Endothelial cell of umbilical vein (primary cell): ENCODE data around the gene INTS6. TPM values are rescaled to one million over a fixed set of nuclear protein-coding genes. Genes with fewer than 3 reads are reported as not detected.

ENCODE experiments used
- BruUV-seq: library from RNA; stranded (reverse); fragments of 400-500 nt; replicated peaks from 2 replicates; lab custom pipeline; 2021; lab: Mats Ljungman, UMichigan
- CTCF ChIA-PET: fragments of 300-600, 350-600 bp; sonication (Branson Sonifier 250); formaldehyde crosslinking; loops from one replicate; lab custom pipeline; 2021; ENCODE audit warnings: antibody characterized with exemption, inconsistent platforms; lab: Charles Lee
- POLR2A ChIA-PET: fragments of 300-600, 350-600 bp; sonication (Branson Sonifier 250); formaldehyde crosslinking; loops from one replicate; lab custom pipeline; 2021; ENCODE audit warnings: antibody characterized with exemption, inconsistent platforms; lab: Charles Lee
- DNase-seq: peaks from one replicate; pipeline ENCODE4 v3.0.0-alpha.2; 2011; ENCODE audit warnings: low read depth, low spot score
- FAIRE-seq: peaks from 2 replicates; lab custom pipeline; 2011; peaks lifted over from hg19 to GRCh38; lab: Jason Lieb, UNC
- H2AFZ ChIP-seq: 2 replicates; pipeline ENCODE4 v1.6.0; 2012; ENCODE audit warnings: low read depth, low read length, control low read depth, inconsistent platforms
- H3K27ac ChIP-seq: 2 replicates; pipeline ENCODE4 v1.5.1; 2011; ENCODE audit warnings: low read depth, mild to moderate bottlenecking, control low read depth, low read length, moderate library complexity; ENCODE audit not compliant: insufficient read depth
- H3K27me3 ChIP-seq, 2 experiments: 2 replicates each; pipeline versions ENCODE4 v1.6.0 to v1.6.1; 2011; ENCODE audit warnings: low read length in 2 of 2, mixed read lengths in 1 of 2; ENCODE audit not compliant: control insufficient read depth in 2 of 2, insufficient read depth in 2 of 2
- H3K36me3 ChIP-seq, 2 experiments: 2 replicates in 1 of 2; 3 replicates in 1 of 2; pipeline ENCODE4 v1.5.1; 2011; ENCODE audit warnings: low read length in 2 of 2, mild to moderate bottlenecking in 1 of 2, moderate library complexity in 1 of 2; ENCODE audit not compliant: control insufficient read depth in 2 of 2, insufficient read depth in 2 of 2; ENCODE audit errors: extremely low read depth in 1 of 2
- H3K4me1 ChIP-seq: 3 replicates; pipeline ENCODE4 v1.5.1; 2011; ENCODE audit warnings: mild to moderate bottlenecking, low read length; ENCODE audit not compliant: control insufficient read depth, insufficient read depth; ENCODE audit errors: extremely low read depth
- H3K4me2 ChIP-seq: 2 replicates; pipeline ENCODE4 v1.6.1; 2011; ENCODE audit warnings: low read length, control low read depth, mixed read lengths; ENCODE audit not compliant: insufficient read depth
- H3K4me3 ChIP-seq, 3 experiments: fragments of 200-600 bp in 1 of 3; sonication (generic), shearing (Covaris generic) in 1 of 3; replicated peaks in 1 of 3; 2 replicates each; pipeline ENCODE4 v1.5.1; 2011 to 2016; ENCODE audit warnings: control low read depth in 3 of 3, low read length in 3 of 3, mild to moderate bottlenecking in 2 of 3, inconsistent platforms in 1 of 3, low read depth in 1 of 3, moderate library complexity in 1 of 3; ENCODE audit not compliant: insufficient read depth in 1 of 3
- H3K79me2 ChIP-seq: 2 replicates; pipeline ENCODE4 v1.6.0; 2012; ENCODE audit warnings: low read length, inconsistent platforms; ENCODE audit not compliant: control insufficient read depth, insufficient read depth
- H3K9ac ChIP-seq: replicated peaks from 2 replicates; pipeline ENCODE3; 2011; ENCODE audit warnings: low read length, control low read depth; ENCODE audit not compliant: insufficient read depth; ENCODE audit errors: extremely low read depth
- H3K9me1 ChIP-seq: replicated peaks from 3 replicates; pipeline ENCODE4 v1.6.0; 2011; ENCODE audit warnings: mild to moderate bottlenecking, low read length; ENCODE audit not compliant: control insufficient read depth, insufficient read depth; ENCODE audit errors: extremely low read depth
- H3K9me3 ChIP-seq: replicated peaks from 2 replicates; pipeline ENCODE4 v1.5.1; 2012; ENCODE audit warnings: low read length, inconsistent platforms; ENCODE audit not compliant: control insufficient read depth, insufficient read depth
- H4K20me1 ChIP-seq: replicated peaks from 2 replicates; pipeline ENCODE3; 2011; ENCODE audit warnings: mild to moderate bottlenecking, low read length; ENCODE audit not compliant: control insufficient read depth, insufficient read depth; ENCODE audit errors: extremely low read depth
- EZH2 ChIP-seq: IDR thresholded peaks from 2 replicates; pipeline ENCODE4 v1.6.1; 2012; ENCODE audit warnings: borderline replicate concordance, low read depth, mild to moderate bottlenecking, moderate library complexity, low read length, inconsistent platforms; ENCODE audit not compliant: severe bottlenecking
- FOS ChIP-seq: IDR thresholded peaks from 2 replicates; pipeline ENCODE4 v1.6.1; 2011; ENCODE audit warnings: mild to moderate bottlenecking, low read length, moderate library complexity, borderline replicate concordance; ENCODE audit not compliant: insufficient read depth
- GATA2 ChIP-seq: IDR thresholded peaks from 2 replicates; pipeline ENCODE4 v1.7.0; 2011; ENCODE audit warnings: low read depth, mild to moderate bottlenecking, moderate library complexity, mixed read lengths, low read length; ENCODE audit not compliant: insufficient read length, insufficient read depth
- JUN ChIP-seq: IDR thresholded peaks from 2 replicates; pipeline ENCODE4 v1.6.1; 2011; ENCODE audit warnings: borderline replicate concordance, low read depth; ENCODE audit not compliant: insufficient read length, insufficient read depth
- MYC ChIP-seq: IDR thresholded peaks from one replicate; pipeline ENCODE4 v1.6.1; 2011; ENCODE audit warnings: mild to moderate bottlenecking, low read depth, low read length
- POLR2A ChIP-seq: IDR thresholded peaks from 2 replicates; pipeline ENCODE4 v1.6.1; 2012; ENCODE audit warnings: low read depth, mild to moderate bottlenecking, control low read depth, low read length
- POLR2AphosphoS5 ChIP-seq: IDR thresholded peaks from 2 replicates; pipeline ENCODE4 v1.6.1; 2012; ENCODE audit warnings: low read depth, mild to moderate bottlenecking, control low read depth, low read length, moderate library complexity; ENCODE audit not compliant: insufficient read depth
- dilution Hi-C: fragments of 300-500 bp; cut with MboI; formaldehyde crosslinking; loops from one replicate; pipeline ENCODE4 v1.15.0; 2019; ENCODE audit warnings: low sequenced_read_pairs; ENCODE audit not compliant: extremely low pct_ligation_motif_present
- intact Hi-C: fragments of 100-400 bp; cut with micrococcal nuclease; formaldehyde crosslinking; loops from one replicate; pipeline ENCODE4 v1.10.0; 2022
- microRNA-seq: library from miRNA; unstranded; fragments of <30 nt; microRNA quantifications from one replicate; pipeline ENCODE4 v1.2.0, GENCODE V29; 2021; ENCODE audit warnings: borderline number of aligned reads, borderline replicate concordance
- polyA plus RNA-seq, 4 experiments: library from polyadenylated mRNA; depleted of rRNA in 3 of 4; stranded (reverse) in 3 of 4; unstranded in 1 of 4; fragments of >200 nt; gene quantifications; 2 replicates each; pipeline versions ENCODE4 v1.2.1 to v1.2.3, GENCODE V29; 2011 to 2012; ENCODE audit warnings: missing spikeins in 1 of 4
- small RNA-seq: library from RNA; depleted of rRNA; stranded (forward); fragments of <200 nt; gene quantifications from one replicate; pipeline ENCODE3, GENCODE V24; 2012; ENCODE audit warnings: low replicate concordance, low read depth; ENCODE audit not compliant: insufficient read depth, insufficient read length
- total RNA-seq: library from RNA; stranded (reverse); gene quantifications from 2 replicates; pipeline ENCODE4 v1.2.3, GENCODE V29; 2021
- TF ChIP-seq, protein P1 (sequence below): IDR thresholded peaks from 2 replicates; pipeline ENCODE4 v1.6.1; 2011; ENCODE audit not compliant: insufficient read depth, insufficient read length
- TF ChIP-seq, protein P2 (sequence below), 2 donors: IDR thresholded peaks; 1 replicate in 1 of 2; 2 replicates in 1 of 2; pipeline ENCODE4 v1.5.1; 2011; ENCODE audit warnings: low read length in 2 of 2, mild to moderate bottlenecking in 2 of 2, moderate library complexity in 2 of 2, control low read depth in 1 of 2, inconsistent platforms in 1 of 2, low read depth in 1 of 2; ENCODE audit not compliant: insufficient read depth in 1 of 2; ENCODE audit errors: extremely low read depth in 1 of 2

INTS6 gene
- total and polyA plus RNA-seq, 2 donors (not counting 3 experiments of a cell fraction or from before 2014, with no cell fraction given), result 9.5 to 45.4 TPM

DNA sequence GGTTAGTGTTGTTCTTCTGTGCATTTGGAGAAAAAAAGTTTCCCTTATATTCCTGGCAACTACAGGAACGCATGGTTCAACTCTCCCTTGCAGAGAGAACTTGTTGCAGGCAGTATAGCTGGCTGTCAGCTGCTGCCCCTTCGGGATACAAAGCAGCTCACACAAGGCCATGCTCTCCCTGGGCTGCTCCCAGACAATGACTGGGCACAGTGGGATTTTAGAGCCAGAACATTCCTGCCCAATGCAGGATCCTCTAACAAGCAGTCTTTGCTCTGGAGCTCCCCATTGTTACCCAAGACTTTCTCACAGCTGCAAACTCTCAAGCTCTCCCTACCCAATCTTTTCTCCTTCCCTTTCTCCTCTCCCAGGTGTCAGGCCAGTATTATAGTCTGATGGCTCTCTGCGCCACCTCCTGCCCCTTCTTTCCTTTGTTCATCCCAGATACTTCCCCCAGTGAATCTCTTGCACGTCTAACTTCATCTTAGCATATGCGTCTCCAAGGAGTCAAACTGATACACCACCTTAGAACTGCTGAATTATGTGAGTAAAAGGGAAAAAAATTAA, 140.8 kb downstream of the INTS6 start:
- POLR2A ChIA-PET, result interaction anchor here (1.3 kb wide), 1 partner anchor 141 kb away, joined by 4 read pairs; the partner anchor contains the start of gene INTS6
- BruUV-seq, result no TSS peak
- no peak for DNase-seq

More for the DNA sequence above, 140.8 kb downstream of the INTS6 start:
- no peaks in the 10 kb centered on the region for H3K79me2 ChIP-seq
- no peak overlapping the region for H3K4me3 ChIP-seq
- no peaks in the 10 kb centered on the region for H3K36me3 ChIP-seq
- no peaks in the 10 kb centered on the region for H4K20me1 ChIP-seq
- no peak for FAIRE-seq
- H3K27me3 ChIP-seq, result no peaks in the 10 kb centered on the region
- dilution Hi-C loops (no loop called here), intact Hi-C loops (loop anchor here (10.0 kb wide), 1 partner anchor 103 kb away; no protein-coding TSS in a partner anchor)
- no peaks in the 10 kb centered on the region for H3K9me3 ChIP-seq
- no peak overlapping the region for H3K27ac ChIP-seq
- no peak overlapping the region for H3K9ac ChIP-seq
- CTCF ChIA-PET, result no interaction called here
- no peak for TF ChIP-seq GATA2
- no peak for TF ChIP-seq JUN
- TF ChIP-seq EZH2, result no peak
- TF ChIP-seq, protein P1, sequence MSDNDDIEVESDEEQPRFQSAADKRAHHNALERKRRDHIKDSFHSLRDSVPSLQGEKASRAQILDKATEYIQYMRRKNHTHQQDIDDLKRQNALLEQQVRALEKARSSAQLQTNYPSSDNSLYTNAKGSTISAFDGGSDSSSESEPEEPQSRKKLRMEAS, result no peak
- TF ChIP-seq FOS, result no peak
- no peak for TF ChIP-seq MYC
- TF ChIP-seq POLR2AphosphoS5, result no peak
- TF ChIP-seq, protein P2, sequence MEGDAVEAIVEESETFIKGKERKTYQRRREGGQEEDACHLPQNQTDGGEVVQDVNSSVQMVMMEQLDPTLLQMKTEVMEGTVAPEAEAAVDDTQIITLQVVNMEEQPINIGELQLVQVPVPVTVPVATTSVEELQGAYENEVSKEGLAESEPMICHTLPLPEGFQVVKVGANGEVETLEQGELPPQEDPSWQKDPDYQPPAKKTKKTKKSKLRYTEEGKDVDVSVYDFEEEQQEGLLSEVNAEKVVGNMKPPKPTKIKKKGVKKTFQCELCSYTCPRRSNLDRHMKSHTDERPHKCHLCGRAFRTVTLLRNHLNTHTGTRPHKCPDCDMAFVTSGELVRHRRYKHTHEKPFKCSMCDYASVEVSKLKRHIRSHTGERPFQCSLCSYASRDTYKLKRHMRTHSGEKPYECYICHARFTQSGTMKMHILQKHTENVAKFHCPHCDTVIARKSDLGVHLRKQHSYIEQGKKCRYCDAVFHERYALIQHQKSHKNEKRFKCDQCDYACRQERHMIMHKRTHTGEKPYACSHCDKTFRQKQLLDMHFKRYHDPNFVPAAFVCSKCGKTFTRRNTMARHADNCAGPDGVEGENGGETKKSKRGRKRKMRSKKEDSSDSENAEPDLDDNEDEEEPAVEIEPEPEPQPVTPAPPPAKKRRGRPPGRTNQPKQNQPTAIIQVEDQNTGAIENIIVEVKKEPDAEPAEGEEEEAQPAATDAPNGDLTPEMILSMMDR (IDR thresholded peaks at IDR 0.05; ENCODE audit: extremely low read depth in 1 of 2, insufficient read depth in 1 of 2, low read depth in 1 of 2, low read length in 2 of 2), result no peak
- no peak for TF ChIP-seq POLR2A
- H2AFZ ChIP-seq, result no peak overlapping the region
- H3K4me2 ChIP-seq, result no peak overlapping the region
- no peaks in the 10 kb centered on the region for H3K9me1 ChIP-seq
- peaks cover 13% of the 10 kb centered on the region for H3K4me1 ChIP-seq

Small RNAs within 50 kb of the gene (microRNA-seq; reads per million reads assigned to microRNA genes)
- gene MIR5693, result not detected

Small RNAs within 50 kb of the gene (small RNA-seq; reads per million reads assigned to genes)
- not detected for gene MIR5693
- gene RN7SL320P, result not detected
- gene SNRPGP11, result not detected

Other genes with a start within 250 kb of the INTS6 start
- gene FAM124A, start 230.6 kb downstream of the INTS6 start, total RNA-seq, result 7.4 and 9.9 TPM in 2 replicates
- gene FAM124A, start 230.6 kb downstream of the INTS6 start, polyA plus RNA-seq, result 3.8 and 5.2 TPM in 2 replicates
- gene SERPINE3, start 113.3 kb downstream of the INTS6 start, total RNA-seq, result not detected in 2 replicates
- gene SERPINE3, start 113.3 kb downstream of the INTS6 start, polyA plus RNA-seq, result not detected in 2 replicates
- gene WDFY2, start 131.4 kb upstream of the INTS6 start, total RNA-seq, result 5.5 TPM in 2 replicates
- gene WDFY2, start 131.4 kb upstream of the INTS6 start, polyA plus RNA-seq, result 1.6 and 2.1 TPM in 2 replicates